Ishikawa (cell line): Measurements from ENCODE around the gene SORCS3.

Experiments
- CEBPB ChIP-seq: IDR thresholded peaks from 2 replicates; pipeline ENCODE4 v1.6.1; 2012
- EP300 ChIP-seq: IDR thresholded peaks from 2 replicates; pipeline ENCODE4 v1.6.1; 2012; ENCODE audit warnings: borderline replicate concordance
- FOXM1 ChIP-seq: IDR thresholded peaks from 2 replicates; pipeline ENCODE4 v1.6.1; 2012; ENCODE audit warnings: low read depth, borderline replicate concordance
- TAF1 ChIP-seq: IDR thresholded peaks from 2 replicates; pipeline ENCODE4 v1.6.1; 2012; ENCODE audit warnings: low read depth, mild to moderate bottlenecking
- TCF12 ChIP-seq: IDR thresholded peaks from 2 replicates; pipeline ENCODE4 v1.6.1; 2012; ENCODE audit warnings: low read depth
- TEAD4 ChIP-seq: IDR thresholded peaks from 2 replicates; pipeline ENCODE4 v1.6.1; 2012
- TF ChIP-seq, protein P1 (sequence below): IDR thresholded peaks from 2 replicates; pipeline ENCODE4 v1.6.1; 2012; ENCODE audit warnings: low read depth, mild to moderate bottlenecking
- TF ChIP-seq, protein P2 (sequence below): IDR thresholded peaks from 2 replicates; pipeline ENCODE4 v1.6.1; 2012

DNA sequence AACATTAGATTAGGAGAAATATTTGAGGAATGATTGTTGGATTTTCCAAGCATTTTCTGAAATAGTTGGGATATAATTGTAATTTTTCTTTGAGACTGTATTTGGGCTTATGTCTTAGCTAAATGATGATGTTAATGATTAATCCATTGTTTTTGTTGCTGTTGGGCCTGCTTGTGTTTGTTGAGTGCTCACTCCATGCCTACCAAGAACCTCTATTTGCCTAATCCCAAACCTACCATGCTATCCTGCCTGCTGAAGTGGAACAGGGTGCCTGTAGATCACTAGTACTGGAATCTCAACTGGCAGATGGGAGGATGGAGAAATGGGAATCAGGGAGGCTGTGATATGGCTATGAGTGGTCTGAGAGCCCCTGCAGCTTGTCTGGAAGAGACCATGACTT lies 565.5 kb downstream of the SORCS3 start:
- TF ChIP-seq, protein P1, sequence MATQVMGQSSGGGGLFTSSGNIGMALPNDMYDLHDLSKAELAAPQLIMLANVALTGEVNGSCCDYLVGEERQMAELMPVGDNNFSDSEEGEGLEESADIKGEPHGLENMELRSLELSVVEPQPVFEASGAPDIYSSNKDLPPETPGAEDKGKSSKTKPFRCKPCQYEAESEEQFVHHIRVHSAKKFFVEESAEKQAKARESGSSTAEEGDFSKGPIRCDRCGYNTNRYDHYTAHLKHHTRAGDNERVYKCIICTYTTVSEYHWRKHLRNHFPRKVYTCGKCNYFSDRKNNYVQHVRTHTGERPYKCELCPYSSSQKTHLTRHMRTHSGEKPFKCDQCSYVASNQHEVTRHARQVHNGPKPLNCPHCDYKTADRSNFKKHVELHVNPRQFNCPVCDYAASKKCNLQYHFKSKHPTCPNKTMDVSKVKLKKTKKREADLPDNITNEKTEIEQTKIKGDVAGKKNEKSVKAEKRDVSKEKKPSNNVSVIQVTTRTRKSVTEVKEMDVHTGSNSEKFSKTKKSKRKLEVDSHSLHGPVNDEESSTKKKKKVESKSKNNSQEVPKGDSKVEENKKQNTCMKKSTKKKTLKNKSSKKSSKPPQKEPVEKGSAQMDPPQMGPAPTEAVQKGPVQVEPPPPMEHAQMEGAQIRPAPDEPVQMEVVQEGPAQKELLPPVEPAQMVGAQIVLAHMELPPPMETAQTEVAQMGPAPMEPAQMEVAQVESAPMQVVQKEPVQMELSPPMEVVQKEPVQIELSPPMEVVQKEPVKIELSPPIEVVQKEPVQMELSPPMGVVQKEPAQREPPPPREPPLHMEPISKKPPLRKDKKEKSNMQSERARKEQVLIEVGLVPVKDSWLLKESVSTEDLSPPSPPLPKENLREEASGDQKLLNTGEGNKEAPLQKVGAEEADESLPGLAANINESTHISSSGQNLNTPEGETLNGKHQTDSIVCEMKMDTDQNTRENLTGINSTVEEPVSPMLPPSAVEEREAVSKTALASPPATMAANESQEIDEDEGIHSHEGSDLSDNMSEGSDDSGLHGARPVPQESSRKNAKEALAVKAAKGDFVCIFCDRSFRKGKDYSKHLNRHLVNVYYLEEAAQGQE: no peak
- TF ChIP-seq TCF12 (no peak), EP300 (no peak), TEAD4 (no peak), FOXM1 (no peak), CEBPB (no peak), TAF1 (no peak)
- TF ChIP-seq, protein P2, sequence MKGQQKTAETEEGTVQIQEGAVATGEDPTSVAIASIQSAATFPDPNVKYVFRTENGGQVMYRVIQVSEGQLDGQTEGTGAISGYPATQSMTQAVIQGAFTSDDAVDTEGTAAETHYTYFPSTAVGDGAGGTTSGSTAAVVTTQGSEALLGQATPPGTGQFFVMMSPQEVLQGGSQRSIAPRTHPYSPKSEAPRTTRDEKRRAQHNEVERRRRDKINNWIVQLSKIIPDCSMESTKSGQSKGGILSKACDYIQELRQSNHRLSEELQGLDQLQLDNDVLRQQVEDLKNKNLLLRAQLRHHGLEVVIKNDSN: no peak
